Panc1 (cell line): ENCODE results near the gene KIF26B. TPM values are rescaled to one million over a fixed set of nuclear protein-coding genes. Genes with fewer than 3 reads are reported as not detected.

Experiments used
- ATAC-seq: fragments of 200-7000 bp; cut with Tn5 transposase; 2 replicates; pipeline ENCODE4 v1.9.1; 2020; ENCODE audit warnings: mild to moderate bottlenecking, moderate library complexity
- BruUV-seq: library from RNA; stranded (reverse); fragments of 400-500 nt; replicated peaks from 2 replicates; lab custom pipeline; 2021; lab: Mats Ljungman, UMichigan
- CTCF ChIA-PET: fragments of 300-600 bp; sonication (Branson Sonifier 250); formaldehyde crosslinking; loops from one replicate; lab custom pipeline; 2022; ENCODE audit warnings: antibody characterized with exemption; lab: Charles Lee
- POLR2A ChIA-PET: fragments of 300-600 bp; sonication (Branson Sonifier 250); formaldehyde crosslinking; loops from one replicate; lab custom pipeline; 2022; ENCODE audit warnings: antibody characterized with exemption; lab: Charles Lee
- DNase-seq: peaks from one replicate; pipeline ENCODE4 v3.0.0-alpha.2; 2010; ENCODE audit warnings: low read depth, low spot score
- H3K27ac ChIP-seq: 2 replicates; pipeline ENCODE4 v1.5.1; 2011; ENCODE audit warnings: mild to moderate bottlenecking, low read length, inconsistent platforms
- H3K27me3 ChIP-seq: fragments of 200-500 bp; sonication (Bioruptor generic); 2 replicates; pipeline ENCODE4 v1.6.0; 2014; ENCODE audit warnings: low read length, inconsistent platforms; ENCODE audit not compliant: control insufficient read depth, insufficient read depth
- H3K36me3 ChIP-seq: fragments of 200-500 bp; sonication (Bioruptor generic); 2 replicates; pipeline ENCODE4 v1.5.1; 2014; ENCODE audit warnings: inconsistent platforms, mild to moderate bottlenecking, low read length, moderate library complexity; ENCODE audit not compliant: control insufficient read depth, insufficient read depth
- H3K4me1 ChIP-seq: 2 replicates; pipeline ENCODE4 v1.5.1; 2011; ENCODE audit warnings: inconsistent platforms, mild to moderate bottlenecking, low read length, moderate library complexity; ENCODE audit not compliant: control insufficient read depth, insufficient read depth
- H3K4me3 ChIP-seq, 2 experiments: 2 replicates each; pipeline ENCODE4 v1.5.1; 2011 to 2012; ENCODE audit warnings: low read depth in 2 of 2, low read length in 2 of 2, mild to moderate bottlenecking in 2 of 2, inconsistent platforms in 1 of 2, moderate library complexity in 1 of 2
- H3K9me3 ChIP-seq: fragments of 200-500 bp; sonication (Bioruptor generic); 2 replicates; pipeline ENCODE4 v1.5.1; 2014; ENCODE audit warnings: low read depth, mild to moderate bottlenecking, inconsistent platforms, low read length, moderate library complexity; ENCODE audit not compliant: control insufficient read depth, insufficient read depth
- CTCF ChIP-seq: fragments of 450-650 bp; IDR thresholded peaks from 2 replicates; pipeline ENCODE4 v1.5.1; 2017; ENCODE audit warnings: mild to moderate bottlenecking
- POLR2AphosphoS5 ChIP-seq: IDR thresholded peaks from 2 replicates; pipeline ENCODE4 v1.6.1; 2012; ENCODE audit warnings: mild to moderate bottlenecking, low read depth, low read length, moderate library complexity
- REST ChIP-seq, 2 experiments: IDR thresholded peaks; 2 replicates each; pipeline ENCODE4 v1.6.1; 2011 to 2012; ENCODE audit warnings: low read depth in 2 of 2, control low read depth in 1 of 2, low read length in 1 of 2, mild to moderate bottlenecking in 1 of 2, moderate library complexity in 1 of 2; ENCODE audit not compliant: insufficient read depth in 1 of 2
- SIN3A ChIP-seq: IDR thresholded peaks from 2 replicates; pipeline ENCODE4 v1.6.1; 2012; ENCODE audit warnings: low read depth, mild to moderate bottlenecking, low read length, moderate library complexity, borderline replicate concordance; ENCODE audit not compliant: insufficient read depth
- TCF7L2 ChIP-seq: IDR thresholded peaks from 2 replicates; pipeline ENCODE4 v1.6.1; 2011; ENCODE audit warnings: mild to moderate bottlenecking, low read depth, low read length, inconsistent platforms
- in situ Hi-C: cut with HindIII; loops from 2 replicates; pipeline ENCODE4 v1.10.0; 2016; ENCODE audit warnings: low sequenced_read_pairs, low pct_unique_long_range_greater_than_20kb
- intact Hi-C: fragments of 100-400 bp; cut with micrococcal nuclease; formaldehyde crosslinking; loops from one replicate; pipeline ENCODE4 v1.10.0; 2022; ENCODE audit not compliant: unreplicated experiment
- total RNA-seq: library from RNA; stranded (reverse); gene quantifications from one replicate; pipeline ENCODE4 v1.2.1, GENCODE V29; 2021; ENCODE audit not compliant: unreplicated experiment

KIF26B gene
- total RNA-seq, 1 experiment from 2014 or later: 0.33 TPM

- ChIA-PET POLR2A (interaction anchor here (0.7 kb wide), 1 partner anchor 526 kb away, joined by 9 read pairs; no protein-coding TSS in a partner anchor), CTCF (no interaction called here)
- H3K36me3 ChIP-seq: no peaks in the 10 kb centered on the region
- ATAC-seq (no peak), DNase-seq (no peak)
- no TSS peak for BruUV-seq
- no peak overlapping the region for H3K4me3 ChIP-seq
- peaks cover 6% of the 10 kb centered on the region; the same call in 1 of the 2 replicates for H3K4me1 ChIP-seq
- H3K27me3 ChIP-seq: no peaks in the 10 kb centered on the region
- intact Hi-C loops (no loop called here), in situ Hi-C loops (no loop called here)
- H3K9me3 ChIP-seq: no peaks in the 10 kb centered on the region
- TF ChIP-seq SIN3A: no peak
- TF ChIP-seq TCF7L2: no peak
- TF ChIP-seq CTCF: no peak
- TF ChIP-seq REST (IDR thresholded peaks at IDR 0.05; ENCODE audit: insufficient read depth in 1 of 2, low read depth in 2 of 2, low read length in 1 of 2): no peak
- TF ChIP-seq POLR2AphosphoS5: no peak
- no peak overlapping the region for H3K27ac ChIP-seq
Observed at GRCh38 chr1:245181158-245181517, 26.4 kb downstream of the KIF26B start.

- no peak for DNase-seq
- no peak for TF ChIP-seq SIN3A
- TF ChIP-seq CTCF: no peak
- intact Hi-C loops (no loop called here), in situ Hi-C loops (no loop called here)
- Histone ChIP-seq H3K27ac (no peak overlapping the region), H3K4me3 (no peak overlapping the region), H3K27me3 (no peaks in the 10 kb centered on the region), H3K4me1 (peaks cover 6% of the 10 kb centered on the region; the same call in 1 of the 2 replicates), H3K36me3 (no peaks in the 10 kb centered on the region), H3K9me3 (no peaks in the 10 kb centered on the region)
- no peak for ATAC-seq
- BruUV-seq: no TSS peak
- CTCF ChIA-PET: no interaction called here
- POLR2A ChIA-PET: interaction anchor here (0.7 kb wide), 1 partner anchor 525 kb away, joined by 9 read pairs; no protein-coding TSS in a partner anchor
Observed at GRCh38 chr1:245182028-245182427, 27.2 kb downstream of the KIF26B start.
